HepG2 (cell line): ENCODE measurements around the gene RAPGEF5. TPM values are rescaled to one million over a fixed set of nuclear protein-coding genes. Genes with fewer than 3 reads are reported as not detected.

ENCODE experiments used
- ATAC-seq: fragments of 200-7000 bp; cut with Tn5 transposase; 3 replicates; pipeline ENCODE4 v1.9.1; 2020; ENCODE audit warnings: mild to moderate bottlenecking, moderate library complexity
- BruUV-seq: library from RNA; stranded (reverse); fragments of 400-500 nt; replicated peaks from 2 replicates; lab custom pipeline; 2021; lab: Mats Ljungman, UMichigan
- CTCF ChIA-PET: fragments of 300-600 bp; formaldehyde crosslinking; extraction: SDS; loops from one replicate; lab custom pipeline; 2021; ENCODE audit warnings: low total read pairs, inconsistent platforms, low intra/inter-chr PET ratio; lab: Yijun Ruan, JAX
- POLR2A ChIA-PET: fragments of 350-600 bp; sonication (Branson Sonifier 250); formaldehyde crosslinking; loops from one replicate; lab custom pipeline; 2020; ENCODE audit warnings: antibody characterized with exemption, inconsistent platforms; lab: Yijun Ruan, JAX
- DNase-seq: peaks from one replicate; pipeline ENCODE4 v3.0.0-alpha.2; 2015; ENCODE audit warnings: low spot score
- FAIRE-seq: peaks from 3 replicates; lab custom pipeline; 2011; peaks lifted over from hg19 to GRCh38; lab: Jason Lieb, UNC
- H2AFZ ChIP-seq: one replicate; pipeline ENCODE4 v1.6.1; 2011; ENCODE audit warnings: low read length, inconsistent platforms
- H3K27ac ChIP-seq: fragments of 300-600 bp; 3 replicates; pipeline ENCODE4 v1.8.0; 2011; ENCODE audit warnings: mixed run types, mild to moderate bottlenecking, mixed read lengths, low read length, inconsistent platforms; ENCODE audit not compliant: insufficient read depth; ENCODE audit errors: extremely low read length
- H3K27me3 ChIP-seq, 2 experiments: fragments of 200-600 bp in 1 of 2; 2 replicates in 1 of 2; 3 replicates in 1 of 2; pipeline versions ENCODE4 v1.6.0 to v1.8.0; 2011; ENCODE audit warnings: low read length in 2 of 2, mild to moderate bottlenecking in 2 of 2, moderate library complexity in 2 of 2, inconsistent platforms in 1 of 2; ENCODE audit not compliant: insufficient read depth in 2 of 2, control insufficient read depth in 1 of 2
- H3K36me3 ChIP-seq, 2 experiments: fragments of 200-600 bp in 1 of 2; replicated peaks in 1 of 2; 2 replicates in 1 of 2; 3 replicates in 1 of 2; pipeline versions ENCODE4 v1.5.1 to v1.8.0; 2011; ENCODE audit warnings: low read length in 2 of 2, inconsistent platforms in 1 of 2; ENCODE audit not compliant: insufficient read depth in 2 of 2, control insufficient read depth in 1 of 2
- H3K4me1 ChIP-seq: 2 replicates; pipeline ENCODE4 v1.5.1; 2012; ENCODE audit warnings: low read length, inconsistent platforms; ENCODE audit not compliant: insufficient read depth
- H3K4me2 ChIP-seq: 2 replicates; pipeline ENCODE4 v1.6.0; 2011; ENCODE audit warnings: low read depth, low read length, inconsistent platforms
- H3K4me3 ChIP-seq, 3 experiments: fragments of 200-600 bp in 1 of 3; sonication (generic), shearing (Covaris generic) in 1 of 3; replicated peaks in 1 of 3; 2 replicates each; pipeline ENCODE4 v1.5.1; 2011 to 2016; ENCODE audit warnings: low read length in 3 of 3, inconsistent platforms in 2 of 3, low read depth in 2 of 3, mild to moderate bottlenecking in 2 of 3, control low read depth in 1 of 3, mixed read lengths in 1 of 3; ENCODE audit not compliant: insufficient read depth in 1 of 3
- H3K79me2 ChIP-seq: one replicate; pipeline ENCODE4 v1.6.1; 2011; ENCODE audit warnings: low read length, inconsistent platforms; ENCODE audit not compliant: insufficient read depth
- H3K9ac ChIP-seq: 2 replicates; pipeline ENCODE4 v1.6.0; 2011; ENCODE audit warnings: mild to moderate bottlenecking, low read depth, low read length, inconsistent platforms; ENCODE audit not compliant: insufficient read depth
- H3K9me3 ChIP-seq: 2 replicates; pipeline ENCODE4 v1.5.1; 2012; ENCODE audit warnings: mild to moderate bottlenecking, low read length
- H4K20me1 ChIP-seq: 2 replicates; pipeline ENCODE4 v1.6.0; 2011; ENCODE audit warnings: inconsistent platforms, mild to moderate bottlenecking, low read length, moderate library complexity; ENCODE audit not compliant: insufficient read depth
- RBM22 ChIP-seq: fragments of 200-400 bp; formaldehyde crosslinking; optimal IDR thresholded peaks from 2 replicates; pipeline ENCODE3; 2017; ENCODE audit warnings: mild to moderate bottlenecking, low read length, moderate library complexity
- TMF1 ChIP-seq: sonication (generic); formaldehyde crosslinking; IDR thresholded peaks from 2 replicates; pipeline ENCODE4 v1.8.1; 2022; ENCODE audit warnings: low read depth, missing genetic modification reagents
- U2AF2 ChIP-seq: fragments of 200-400 bp; formaldehyde crosslinking; IDR thresholded peaks from 2 replicates; pipeline ENCODE4 v1.6.1; 2017; ENCODE audit warnings: low read depth, mild to moderate bottlenecking, low read length
- WGBS: methylation state at CpG from one replicate; pipeline ENCODE4 v1.1.6; 2017; ENCODE audit warnings: low lambda C conversion rate; 5-methylcytosine and 5-hydroxymethylcytosine counted together
- in situ Hi-C: cut with HindIII; loops from 2 replicates; pipeline ENCODE4 v1.10.0; 2017; ENCODE audit warnings: low pct_unique_long_range_greater_than_20kb; ENCODE audit not compliant: extremely low pct_ligation_motif_present
- intact Hi-C: fragments of 100-400 bp; cut with micrococcal nuclease; formaldehyde crosslinking; loops from one replicate; pipeline ENCODE4 v1.10.0; 2022; ENCODE audit not compliant: unreplicated experiment
- polyA plus RNA-seq, 8 experiments: library from polyadenylated mRNA; depleted of rRNA in 3 of 8; stranded (reverse) in 7 of 8; unstranded in 1 of 8; fragments of >200 nt; fragmentation: Illumina TruSeq in 4 of 8; extraction: Trizol in 4 of 8; gene quantifications; 2 replicates each; pipeline versions ENCODE4 v1.2.1 to v1.2.3, GENCODE V29; 2011 to 2016; ENCODE audit warnings: low read depth in 4 of 8, missing spikeins in 1 of 8, mixed read lengths in 1 of 8; ENCODE audit not compliant: insufficient read depth in 1 of 8
- total RNA-seq, 5 experiments: library from RNA; depleted of rRNA; stranded (reverse); fragments of >200 nt; fragmentation: Illumina TruSeq; extraction: Trizol; gene quantifications; 2 replicates each; pipeline ENCODE4 v1.2.3, GENCODE V29; 2016; ENCODE audit warnings: low read depth in 1 of 5
- TF ChIP-seq, protein P1 (sequence below): sonication (generic); formaldehyde crosslinking; IDR thresholded peaks from 2 replicates; pipeline ENCODE4; 2020; ENCODE audit warnings: missing genetic modification reagents, mild to moderate bottlenecking, borderline replicate concordance

Gene RAPGEF5
- total and polyA plus RNA-seq, 2 of the 13 experiments (the other 11 are each of a cell fraction or from before 2014, with no cell fraction given): 17.1 to 23.4 TPM

DNA sequence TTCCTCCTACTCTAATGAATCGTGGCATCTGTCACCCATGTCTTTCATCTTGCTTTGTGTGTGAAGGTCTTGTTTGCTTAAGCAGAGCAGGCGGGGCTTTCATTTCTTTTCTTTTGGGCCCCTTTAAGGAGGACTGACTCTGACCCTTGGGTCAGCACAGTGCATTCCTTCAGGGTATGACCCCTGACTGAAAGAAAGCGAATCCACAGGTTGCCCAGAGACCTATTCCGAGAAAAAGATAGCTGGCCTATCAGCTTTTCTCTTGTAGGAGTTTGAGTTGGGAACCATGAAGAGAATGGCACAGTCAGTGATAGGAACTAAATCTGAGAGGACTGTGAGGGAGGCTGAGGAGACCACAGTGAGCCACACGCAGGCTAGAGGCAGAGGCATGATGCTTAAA lies 218.1 kb downstream of the RAPGEF5 start (continued):
- TF ChIP-seq, protein P1, sequence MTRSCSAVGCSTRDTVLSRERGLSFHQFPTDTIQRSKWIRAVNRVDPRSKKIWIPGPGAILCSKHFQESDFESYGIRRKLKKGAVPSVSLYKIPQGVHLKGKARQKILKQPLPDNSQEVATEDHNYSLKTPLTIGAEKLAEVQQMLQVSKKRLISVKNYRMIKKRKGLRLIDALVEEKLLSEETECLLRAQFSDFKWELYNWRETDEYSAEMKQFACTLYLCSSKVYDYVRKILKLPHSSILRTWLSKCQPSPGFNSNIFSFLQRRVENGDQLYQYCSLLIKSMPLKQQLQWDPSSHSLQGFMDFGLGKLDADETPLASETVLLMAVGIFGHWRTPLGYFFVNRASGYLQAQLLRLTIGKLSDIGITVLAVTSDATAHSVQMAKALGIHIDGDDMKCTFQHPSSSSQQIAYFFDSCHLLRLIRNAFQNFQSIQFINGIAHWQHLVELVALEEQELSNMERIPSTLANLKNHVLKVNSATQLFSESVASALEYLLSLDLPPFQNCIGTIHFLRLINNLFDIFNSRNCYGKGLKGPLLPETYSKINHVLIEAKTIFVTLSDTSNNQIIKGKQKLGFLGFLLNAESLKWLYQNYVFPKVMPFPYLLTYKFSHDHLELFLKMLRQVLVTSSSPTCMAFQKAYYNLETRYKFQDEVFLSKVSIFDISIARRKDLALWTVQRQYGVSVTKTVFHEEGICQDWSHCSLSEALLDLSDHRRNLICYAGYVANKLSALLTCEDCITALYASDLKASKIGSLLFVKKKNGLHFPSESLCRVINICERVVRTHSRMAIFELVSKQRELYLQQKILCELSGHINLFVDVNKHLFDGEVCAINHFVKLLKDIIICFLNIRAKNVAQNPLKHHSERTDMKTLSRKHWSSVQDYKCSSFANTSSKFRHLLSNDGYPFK (CRISPR knock-in tag): no peak
- no peak for TF ChIP-seq TMF1 (CRISPR knock-in tag)

DNA sequence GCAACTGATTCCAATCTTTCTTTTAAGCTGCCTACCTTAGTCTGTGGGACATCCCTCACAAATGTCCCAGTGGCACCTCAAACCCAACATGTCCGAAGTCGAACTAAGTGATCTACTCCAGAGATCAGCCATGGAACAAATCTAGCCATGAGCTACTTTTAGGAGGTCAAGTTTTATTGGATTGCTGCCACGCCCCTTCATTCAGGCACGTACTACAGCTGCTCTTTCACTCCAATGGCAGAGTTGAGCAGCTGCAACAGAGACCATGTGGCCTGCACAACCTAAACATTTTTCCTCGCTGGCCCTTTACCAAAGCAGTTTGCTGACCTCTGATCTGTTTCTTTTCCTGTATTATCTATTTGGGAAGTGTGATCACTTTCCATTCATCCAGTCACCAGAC lies 218.8 kb downstream of the RAPGEF5 start:
- ChIA-PET CTCF (no interaction called here), POLR2A (no interaction called here)
- Histone ChIP-seq H3K27ac (no peak overlapping the region), H3K4me3 (no peak overlapping the region), H2AFZ (no peak overlapping the region), H4K20me1 (no peaks in the 10 kb centered on the region), H3K9me3 (no peaks in the 10 kb centered on the region), H3K27me3 (no peaks in the 10 kb centered on the region), H3K4me2 (no peak overlapping the region), H3K36me3 (peaks cover 22 to 60% of the 10 kb centered on the region in 2 experiments), H3K9ac (no peak overlapping the region), H3K79me2 (no peaks in the 10 kb centered on the region), H3K4me1 (peaks cover 13% of the 10 kb centered on the region)
- DNase-seq (no peak), FAIRE-seq (no peak), ATAC-seq (no peak)
- TF ChIP-seq U2AF2 (no peak), RBM22 (peak; percentile 20)
- WGBS: 98% methylated on average over 5 of the region's 5 CpGs
- intact Hi-C loops: loop anchor here (10.0 kb wide), 1 partner anchor 127 kb away; no protein-coding TSS in a partner anchor
- in situ Hi-C loops: no loop called here
- BruUV-seq: no TSS peak
